Endothelial cell of umbilical vein (primary cell): ENCODE measurements around the gene MSX2. TPM values are rescaled to one million over a fixed set of nuclear protein-coding genes. Genes with fewer than 3 reads are reported as not detected.

Source experiments
- BruUV-seq: library from RNA; stranded (reverse); fragments of 400-500 nt; replicated peaks from 2 replicates; lab custom pipeline; 2021; lab: Mats Ljungman, UMichigan
- CTCF ChIA-PET: fragments of 300-600, 350-600 bp; sonication (Branson Sonifier 250); formaldehyde crosslinking; loops from one replicate; lab custom pipeline; 2021; ENCODE audit warnings: antibody characterized with exemption, inconsistent platforms; lab: Charles Lee
- POLR2A ChIA-PET: fragments of 300-600, 350-600 bp; sonication (Branson Sonifier 250); formaldehyde crosslinking; loops from one replicate; lab custom pipeline; 2021; ENCODE audit warnings: antibody characterized with exemption, inconsistent platforms; lab: Charles Lee
- DNase-seq: peaks from one replicate; pipeline ENCODE4 v3.0.0-alpha.2; 2011; ENCODE audit warnings: low read depth, low spot score
- FAIRE-seq: peaks from 2 replicates; lab custom pipeline; 2011; peaks lifted over from hg19 to GRCh38; lab: Jason Lieb, UNC
- H2AFZ ChIP-seq: 2 replicates; pipeline ENCODE4 v1.6.0; 2012; ENCODE audit warnings: low read depth, low read length, control low read depth, inconsistent platforms
- H3K27ac ChIP-seq: 2 replicates; pipeline ENCODE4 v1.5.1; 2011; ENCODE audit warnings: low read depth, mild to moderate bottlenecking, control low read depth, low read length, moderate library complexity; ENCODE audit not compliant: insufficient read depth
- H3K27me3 ChIP-seq, 2 experiments: 2 replicates each; pipeline versions ENCODE4 v1.6.0 to v1.6.1; 2011; ENCODE audit warnings: low read length in 2 of 2, mixed read lengths in 1 of 2; ENCODE audit not compliant: control insufficient read depth in 2 of 2, insufficient read depth in 2 of 2
- H3K36me3 ChIP-seq, 2 experiments: 2 replicates in 1 of 2; 3 replicates in 1 of 2; pipeline ENCODE4 v1.5.1; 2011; ENCODE audit warnings: low read length in 2 of 2, mild to moderate bottlenecking in 1 of 2, moderate library complexity in 1 of 2; ENCODE audit not compliant: control insufficient read depth in 2 of 2, insufficient read depth in 2 of 2; ENCODE audit errors: extremely low read depth in 1 of 2
- H3K4me1 ChIP-seq: 3 replicates; pipeline ENCODE4 v1.5.1; 2011; ENCODE audit warnings: mild to moderate bottlenecking, low read length; ENCODE audit not compliant: control insufficient read depth, insufficient read depth; ENCODE audit errors: extremely low read depth
- H3K4me2 ChIP-seq: 2 replicates; pipeline ENCODE4 v1.6.1; 2011; ENCODE audit warnings: low read length, control low read depth, mixed read lengths; ENCODE audit not compliant: insufficient read depth
- H3K4me3 ChIP-seq, 3 experiments: fragments of 200-600 bp in 1 of 3; sonication (generic), shearing (Covaris generic) in 1 of 3; replicated peaks in 1 of 3; 2 replicates each; pipeline ENCODE4 v1.5.1; 2011 to 2016; ENCODE audit warnings: control low read depth in 3 of 3, low read length in 3 of 3, mild to moderate bottlenecking in 2 of 3, inconsistent platforms in 1 of 3, low read depth in 1 of 3, moderate library complexity in 1 of 3; ENCODE audit not compliant: insufficient read depth in 1 of 3
- H3K79me2 ChIP-seq: 2 replicates; pipeline ENCODE4 v1.6.0; 2012; ENCODE audit warnings: low read length, inconsistent platforms; ENCODE audit not compliant: control insufficient read depth, insufficient read depth
- H3K9ac ChIP-seq: replicated peaks from 2 replicates; pipeline ENCODE3; 2011; ENCODE audit warnings: low read length, control low read depth; ENCODE audit not compliant: insufficient read depth; ENCODE audit errors: extremely low read depth
- H3K9me1 ChIP-seq: replicated peaks from 3 replicates; pipeline ENCODE4 v1.6.0; 2011; ENCODE audit warnings: mild to moderate bottlenecking, low read length; ENCODE audit not compliant: control insufficient read depth, insufficient read depth; ENCODE audit errors: extremely low read depth
- H3K9me3 ChIP-seq: replicated peaks from 2 replicates; pipeline ENCODE4 v1.5.1; 2012; ENCODE audit warnings: low read length, inconsistent platforms; ENCODE audit not compliant: control insufficient read depth, insufficient read depth
- H4K20me1 ChIP-seq: replicated peaks from 2 replicates; pipeline ENCODE3; 2011; ENCODE audit warnings: mild to moderate bottlenecking, low read length; ENCODE audit not compliant: control insufficient read depth, insufficient read depth; ENCODE audit errors: extremely low read depth
- CTCF ChIP-seq, 2 donors: IDR thresholded peaks; 1 replicate in 1 of 2; 2 replicates in 1 of 2; pipeline ENCODE4 v1.5.1; 2011; ENCODE audit warnings: low read length in 2 of 2, mild to moderate bottlenecking in 2 of 2, moderate library complexity in 2 of 2, control low read depth in 1 of 2, inconsistent platforms in 1 of 2, low read depth in 1 of 2; ENCODE audit not compliant: insufficient read depth in 1 of 2; ENCODE audit errors: extremely low read depth in 1 of 2
- EZH2 ChIP-seq: IDR thresholded peaks from 2 replicates; pipeline ENCODE4 v1.6.1; 2012; ENCODE audit warnings: borderline replicate concordance, low read depth, mild to moderate bottlenecking, moderate library complexity, low read length, inconsistent platforms; ENCODE audit not compliant: severe bottlenecking
- FOS ChIP-seq: IDR thresholded peaks from 2 replicates; pipeline ENCODE4 v1.6.1; 2011; ENCODE audit warnings: mild to moderate bottlenecking, low read length, moderate library complexity, borderline replicate concordance; ENCODE audit not compliant: insufficient read depth
- GATA2 ChIP-seq: IDR thresholded peaks from 2 replicates; pipeline ENCODE4 v1.7.0; 2011; ENCODE audit warnings: low read depth, mild to moderate bottlenecking, moderate library complexity, mixed read lengths, low read length; ENCODE audit not compliant: insufficient read length, insufficient read depth
- MYC ChIP-seq: IDR thresholded peaks from one replicate; pipeline ENCODE4 v1.6.1; 2011; ENCODE audit warnings: mild to moderate bottlenecking, low read depth, low read length
- POLR2A ChIP-seq: IDR thresholded peaks from 2 replicates; pipeline ENCODE4 v1.6.1; 2012; ENCODE audit warnings: low read depth, mild to moderate bottlenecking, control low read depth, low read length
- POLR2AphosphoS5 ChIP-seq: IDR thresholded peaks from 2 replicates; pipeline ENCODE4 v1.6.1; 2012; ENCODE audit warnings: low read depth, mild to moderate bottlenecking, control low read depth, low read length, moderate library complexity; ENCODE audit not compliant: insufficient read depth
- dilution Hi-C: fragments of 300-500 bp; cut with MboI; formaldehyde crosslinking; loops from one replicate; pipeline ENCODE4 v1.15.0; 2019; ENCODE audit warnings: low sequenced_read_pairs; ENCODE audit not compliant: extremely low pct_ligation_motif_present
- intact Hi-C: fragments of 100-400 bp; cut with micrococcal nuclease; formaldehyde crosslinking; loops from one replicate; pipeline ENCODE4 v1.10.0; 2022
- polyA plus RNA-seq, 4 experiments: library from polyadenylated mRNA; depleted of rRNA in 3 of 4; stranded (reverse) in 3 of 4; unstranded in 1 of 4; fragments of >200 nt; gene quantifications; 2 replicates each; pipeline versions ENCODE4 v1.2.1 to v1.2.3, GENCODE V29; 2011 to 2012; ENCODE audit warnings: missing spikeins in 1 of 4
- total RNA-seq: library from RNA; stranded (reverse); gene quantifications from 2 replicates; pipeline ENCODE4 v1.2.3, GENCODE V29; 2021

MSX2 gene
- total and polyA plus RNA-seq, 2 donors (not counting 3 experiments of a cell fraction or from before 2014, with no cell fraction given): not detected

- POLR2A ChIA-PET: no interaction called here
- H3K4me3 ChIP-seq: no peak overlapping the region
- H3K27me3 ChIP-seq: peaks cover 30 to 47% of the 10 kb centered on the region in 2 experiments
Measured at GRCh38 chr5:174725991-174726601, 1.7 kb downstream of the MSX2 start.

DNA sequence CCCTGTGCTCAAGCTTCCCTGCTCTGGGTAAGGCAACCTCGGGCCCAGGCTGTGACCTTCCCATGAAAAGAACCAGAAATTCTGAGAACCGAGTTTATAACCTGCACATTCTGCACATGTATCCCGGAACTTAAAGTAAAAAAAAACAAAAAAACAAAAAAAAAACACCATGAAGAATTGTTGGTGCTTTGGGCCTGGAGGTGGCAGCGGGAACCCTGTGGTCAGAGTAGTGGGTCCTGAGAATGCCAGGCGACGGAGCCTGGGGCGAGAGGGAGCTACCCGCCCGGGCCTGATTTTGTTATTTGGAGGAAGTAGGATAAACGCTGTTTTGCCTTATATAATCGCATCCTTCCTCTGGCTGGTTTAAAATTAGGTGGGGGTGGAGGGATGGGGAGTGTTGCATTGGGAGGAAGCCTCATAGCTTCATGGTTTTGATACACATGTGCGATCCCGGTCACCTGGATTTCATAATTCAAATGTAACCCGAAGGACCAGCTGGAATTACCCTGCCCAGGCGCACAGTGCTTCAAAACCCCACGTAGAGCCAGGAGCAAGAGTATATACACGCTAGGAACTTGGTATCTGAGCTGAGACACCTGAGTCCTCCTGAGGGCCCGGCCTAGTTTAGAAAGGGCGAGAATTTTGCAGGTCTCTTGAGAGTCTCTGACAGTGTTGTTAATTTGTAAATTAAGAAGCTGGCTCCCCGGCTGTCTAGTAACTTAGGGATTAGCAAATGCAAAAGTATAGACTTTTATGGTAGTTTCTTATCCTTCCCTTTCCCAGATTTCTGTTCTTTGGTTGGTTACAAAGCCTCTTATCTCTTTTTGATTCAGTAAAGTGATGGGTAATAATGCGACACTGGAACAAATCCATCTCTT, 2.8 kb downstream of the MSX2 start:
- H4K20me1 ChIP-seq: no peaks in the 10 kb centered on the region
- dilution Hi-C loops (no loop called here), intact Hi-C loops (no loop called here)
- DNase-seq (no peak), FAIRE-seq (no peak)
- no peaks in the 10 kb centered on the region for H3K36me3 ChIP-seq
- H3K4me1 ChIP-seq: no peaks in the 10 kb centered on the region
- no peaks in the 10 kb centered on the region for H3K9me3 ChIP-seq
- H3K9me1 ChIP-seq: no peaks in the 10 kb centered on the region
- H2AFZ ChIP-seq: no peak overlapping the region
- POLR2A ChIA-PET: no interaction called here
- no peaks in the 10 kb centered on the region for H3K79me2 ChIP-seq
- no peak for TF ChIP-seq GATA2
- no peak for TF ChIP-seq CTCF (IDR thresholded peaks at IDR 0.05; ENCODE audit: extremely low read depth in 1 of 2, insufficient read depth in 1 of 2, low read depth in 1 of 2, low read length in 2 of 2)
- no peak for TF ChIP-seq FOS
- TF ChIP-seq EZH2: no peak
- no peak for TF ChIP-seq POLR2AphosphoS5
- H3K9ac ChIP-seq: no peak overlapping the region
- no TSS peak for BruUV-seq
- H3K27me3 ChIP-seq: peaks cover 30 to 47% of the 10 kb centered on the region in 2 experiments
- H3K4me2 ChIP-seq: no peak overlapping the region
- CTCF ChIA-PET: no interaction called here
- no peak overlapping the region for H3K4me3 ChIP-seq
- H3K27ac ChIP-seq: no peak overlapping the region

More at GRCh38 chr5:174725991-174726601, 1.7 kb downstream of the MSX2 start:
- no peak for TF ChIP-seq MYC
- TF ChIP-seq POLR2A: no peak
- TF ChIP-seq POLR2AphosphoS5: no peak
- TF ChIP-seq FOS: no peak
- no peak overlapping the region for H2AFZ ChIP-seq
- H3K36me3 ChIP-seq: no peaks in the 10 kb centered on the region
- no peak overlapping the region for H3K27ac ChIP-seq
- CTCF ChIA-PET: no interaction called here
- dilution Hi-C loops (no loop called here), intact Hi-C loops (no loop called here)
- FAIRE-seq: no peak
- no peaks in the 10 kb centered on the region for H4K20me1 ChIP-seq
- no TSS peak for BruUV-seq
- no peak overlapping the region for H3K4me2 ChIP-seq
- no peaks in the 10 kb centered on the region for H3K79me2 ChIP-seq
- H3K4me1 ChIP-seq: no peaks in the 10 kb centered on the region
- no peaks in the 10 kb centered on the region for H3K9me1 ChIP-seq
- no peak for DNase-seq
- H3K9ac ChIP-seq: no peak overlapping the region
- no peaks in the 10 kb centered on the region for H3K9me3 ChIP-seq
